HL-60/S4 treated with phorbol 12-myristate 13-acetate at 8.2 ng/mL for 4 days and 3 days (cell line): ENCODE results near the gene DNAH8.

Experiments
- in situ Hi-C: fragments of 300-500 bp; cut with MboI; formaldehyde crosslinking; loops from 2 replicates; pipeline ENCODE4 v1.15.0; 2022; ENCODE audit warnings: low sequenced_read_pairs

The DNAH8 gene

GRCh38 chr6:39003072-39003471 lies 288.0 kb downstream of the DNAH8 start:
- in situ Hi-C loops: no loop called here

GRCh38 chr6:39003492-39003891 lies 288.4 kb downstream of the DNAH8 start:
- in situ Hi-C loops: no loop called here

DNA sequence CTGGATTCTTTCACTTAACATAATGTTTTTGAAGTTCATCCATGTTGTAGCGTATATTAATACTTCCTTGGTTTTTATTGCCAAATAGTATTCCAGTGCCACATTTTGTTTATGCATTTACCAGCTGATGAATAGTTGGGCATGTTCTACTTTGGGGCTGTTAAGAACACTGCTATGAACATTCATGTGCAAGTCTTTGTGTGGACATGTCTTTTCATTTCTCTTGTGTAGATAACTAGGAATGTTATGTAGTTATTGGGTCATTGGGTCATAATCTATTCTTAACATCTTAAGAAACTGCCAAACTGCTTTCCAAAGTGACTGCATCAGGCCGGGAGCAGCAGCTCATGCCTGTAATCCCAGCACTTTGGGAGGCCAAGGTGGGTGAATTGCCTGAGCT lies 289.7 kb downstream of the DNAH8 start:
- in situ Hi-C loops: no loop called here

DNA sequence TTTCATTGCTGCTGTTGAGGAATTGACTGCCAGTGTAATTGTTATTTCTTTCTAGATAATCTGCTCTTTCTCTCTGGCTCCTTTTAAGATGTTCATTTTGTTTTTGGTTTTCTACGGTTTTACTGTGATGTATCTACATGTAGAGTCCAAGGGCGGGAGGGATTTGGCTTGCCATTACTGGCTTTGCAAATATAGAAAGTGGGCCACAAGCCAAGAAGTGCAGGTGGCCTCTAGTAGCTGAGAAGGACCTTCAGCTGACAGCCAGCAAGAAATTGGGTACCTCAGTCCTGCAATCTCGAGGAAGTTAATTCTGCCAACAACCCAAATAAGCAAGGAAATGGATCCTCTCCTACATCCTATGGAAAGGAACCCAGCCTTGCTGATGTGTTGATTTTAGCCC lies 290.7 kb downstream of the DNAH8 start:
- in situ Hi-C loops: no loop called here

DNA sequence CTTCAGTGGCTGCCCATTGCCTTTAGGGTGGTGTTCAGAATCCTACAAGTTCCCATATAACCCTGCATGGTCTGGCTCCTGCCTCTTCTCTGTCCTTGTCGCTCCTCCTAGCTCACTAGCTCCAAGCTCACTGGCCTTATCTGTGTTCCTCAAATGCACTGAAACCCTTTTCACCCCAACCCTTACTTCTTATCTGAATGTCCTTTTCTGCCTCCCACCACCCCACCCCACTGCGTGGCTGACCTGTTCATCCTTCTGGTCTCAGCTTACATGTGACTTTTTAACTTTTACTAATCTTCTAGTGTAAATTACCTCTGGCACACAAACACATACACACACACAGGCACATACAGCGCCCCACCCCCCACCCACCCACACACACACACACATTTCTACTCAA lies 292.5 kb downstream of the DNAH8 start:
- in situ Hi-C loops: no loop called here

DNA sequence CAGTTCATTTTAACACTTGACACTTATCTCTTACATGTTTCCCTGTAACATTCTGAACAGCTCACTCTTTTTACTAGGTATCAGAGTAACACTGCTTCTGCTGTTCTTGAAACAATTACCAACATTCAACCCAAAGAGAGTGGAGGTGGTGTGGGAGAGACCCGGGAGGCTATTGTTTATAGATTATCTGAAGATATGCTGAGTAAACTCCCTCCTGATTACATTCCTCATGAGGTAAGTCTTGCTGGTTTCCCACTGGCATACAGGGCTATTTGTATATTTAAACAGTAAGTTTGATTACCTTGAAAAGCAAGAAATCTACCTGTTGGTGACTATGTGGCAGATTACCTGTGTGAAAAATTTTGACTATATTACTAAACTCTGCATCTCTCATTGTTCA lies 293.6 kb downstream of the DNAH8 start:
- in situ Hi-C loops: no loop called here

DNA sequence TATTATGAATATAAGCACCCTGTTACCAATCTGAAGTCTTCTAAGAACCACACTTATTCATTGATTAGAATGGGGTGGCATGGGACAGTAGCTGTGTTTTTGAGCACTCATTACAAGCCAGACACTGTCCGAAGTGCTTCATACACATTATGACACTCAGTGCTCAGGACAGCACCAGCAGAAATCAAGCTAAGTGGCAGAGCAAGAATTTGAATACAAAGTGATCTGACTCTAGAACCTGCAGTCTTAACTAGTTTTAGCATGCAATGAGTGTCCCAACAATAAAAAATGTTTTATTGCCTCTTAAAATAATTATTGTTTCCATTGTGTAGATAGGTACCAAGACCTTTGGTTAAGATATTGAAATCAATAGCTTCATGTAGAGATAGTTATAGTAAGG lies 294.4 kb downstream of the DNAH8 start:
- in situ Hi-C loops: no loop called here

DNA sequence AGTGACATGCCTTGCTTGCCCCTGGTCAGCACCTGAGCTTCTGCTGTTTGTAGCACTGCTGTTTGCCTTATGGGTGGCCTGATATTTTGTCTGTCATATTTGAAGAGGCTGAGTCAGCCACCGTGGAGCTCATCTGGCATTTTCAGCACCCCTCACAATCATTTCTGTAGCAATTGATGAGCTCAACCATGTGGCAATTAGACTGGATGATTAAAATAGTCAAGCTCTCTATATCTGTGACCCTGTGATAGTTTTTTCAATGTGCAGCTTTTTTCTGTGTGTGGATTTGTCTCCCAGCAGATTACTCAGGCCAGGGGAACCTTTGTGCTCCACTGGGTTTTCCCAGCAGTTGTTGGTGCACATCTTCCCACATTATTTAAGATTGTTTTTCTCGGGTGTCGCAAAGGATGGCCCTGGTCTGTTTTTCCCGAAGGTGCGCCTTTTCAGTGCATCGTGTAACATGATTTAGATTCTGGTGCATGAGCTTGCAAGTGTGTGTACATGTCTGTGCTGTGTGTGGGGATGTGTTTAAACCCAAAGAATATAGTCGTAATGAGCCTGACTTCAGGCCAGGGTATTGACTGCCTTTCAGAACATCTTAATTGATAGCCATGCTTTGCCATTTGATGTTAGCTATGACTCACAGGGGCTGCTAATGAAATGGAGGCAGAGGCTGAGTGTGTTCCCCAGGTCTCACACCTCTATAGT lies 301.9 kb downstream of the DNAH8 start:
- in situ Hi-C loops: no loop called here

- in situ Hi-C loops: no loop called here
Measured at GRCh38 chr6:39017547-39017880, 302.4 kb downstream of the DNAH8 start.

- in situ Hi-C loops: no loop called here
Measured at GRCh38 chr6:39018103-39018502, 303.0 kb downstream of the DNAH8 start.

DNA sequence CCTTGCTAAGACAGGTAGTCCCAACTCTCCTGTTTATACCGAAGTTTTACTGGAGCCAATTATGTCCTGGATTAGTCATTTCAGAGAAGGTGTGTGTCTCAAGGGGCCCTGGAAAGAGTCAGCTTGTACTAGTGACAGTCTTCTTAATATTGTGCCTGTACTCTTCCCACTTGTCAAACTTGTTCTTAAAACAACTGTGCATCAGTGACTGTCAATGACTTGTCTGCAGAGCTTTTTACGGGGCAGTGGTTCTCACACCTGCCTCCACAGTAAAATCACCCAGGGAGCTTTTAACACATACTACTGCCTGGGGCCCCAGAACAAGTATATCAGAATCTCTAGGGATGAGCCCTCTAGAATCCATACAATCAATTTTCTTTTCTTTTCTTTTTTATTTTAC lies 305.0 kb downstream of the DNAH8 start:
- in situ Hi-C loops: no loop called here

DNA sequence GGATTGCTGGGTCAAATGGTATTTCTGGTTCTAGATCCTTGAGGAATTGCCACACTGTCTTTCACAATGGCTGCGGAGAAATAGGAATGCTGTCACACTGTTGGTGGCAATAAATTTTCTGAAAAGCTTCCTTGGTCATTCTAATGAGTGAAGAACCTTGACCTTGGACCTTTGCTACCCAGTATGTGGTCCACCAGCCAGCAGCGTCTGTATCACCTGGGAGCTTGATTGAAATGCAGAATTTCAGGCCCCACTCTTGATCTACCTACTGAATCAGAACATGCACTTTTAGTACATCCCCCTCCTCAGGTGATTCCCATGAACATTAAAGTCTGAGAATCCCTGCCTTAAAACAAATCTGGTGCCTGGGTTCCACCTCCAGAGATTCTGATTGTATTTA lies 305.9 kb downstream of the DNAH8 start:
- in situ Hi-C loops: no loop called here

DNA sequence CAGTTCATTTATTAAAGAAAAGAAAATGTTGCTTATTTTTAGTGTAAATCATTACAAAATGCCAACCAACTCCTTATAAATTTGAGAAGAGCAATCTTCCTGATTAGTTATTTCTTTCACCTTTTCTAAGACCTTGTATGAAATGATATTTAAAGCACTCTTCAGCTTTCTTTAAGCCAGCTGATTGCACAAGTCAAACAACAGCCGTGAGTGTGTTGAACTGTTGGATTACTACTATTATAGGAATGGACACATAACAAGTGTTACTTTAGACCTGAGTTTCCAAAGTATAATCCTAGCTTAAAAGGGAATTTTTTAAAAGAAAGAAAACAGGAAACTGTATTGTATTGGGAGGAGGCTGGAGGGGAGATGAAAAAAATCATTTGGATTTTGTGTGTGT lies 306.7 kb downstream of the DNAH8 start:
- in situ Hi-C loops: no loop called here

- in situ Hi-C loops: no loop called here
Measured at GRCh38 chr6:39026175-39026574, 311.1 kb downstream of the DNAH8 start.

- in situ Hi-C loops: no loop called here
Measured at GRCh38 chr6:39029156-39030011, 314.3 kb downstream of the DNAH8 start.

GRCh38 chr6:39035681-39036080 lies 320.6 kb downstream of the DNAH8 start:
- in situ Hi-C loops: no loop called here

DNA sequence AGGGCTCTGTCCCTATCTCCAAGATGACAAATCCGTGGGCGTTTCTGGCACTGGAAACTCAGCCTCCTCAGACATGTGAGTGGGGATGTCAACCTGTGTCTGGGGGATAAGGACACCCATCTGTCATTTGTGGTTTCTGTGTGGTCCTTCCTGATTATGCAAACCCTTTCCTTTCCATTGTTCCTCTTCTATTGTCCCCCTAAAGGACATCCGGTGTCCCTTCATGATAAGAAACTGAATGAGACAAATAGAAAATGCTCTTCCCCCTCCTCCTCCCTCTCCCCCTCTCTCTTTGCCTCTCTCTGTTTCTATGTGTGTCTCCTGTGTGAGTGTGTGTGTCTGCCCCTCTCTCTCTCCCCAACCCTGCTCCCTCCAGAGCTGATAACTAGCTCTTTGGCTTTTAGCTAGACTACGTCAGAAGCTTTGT lies 322.0 kb downstream of the DNAH8 start:
- in situ Hi-C loops: no loop called here

DNA sequence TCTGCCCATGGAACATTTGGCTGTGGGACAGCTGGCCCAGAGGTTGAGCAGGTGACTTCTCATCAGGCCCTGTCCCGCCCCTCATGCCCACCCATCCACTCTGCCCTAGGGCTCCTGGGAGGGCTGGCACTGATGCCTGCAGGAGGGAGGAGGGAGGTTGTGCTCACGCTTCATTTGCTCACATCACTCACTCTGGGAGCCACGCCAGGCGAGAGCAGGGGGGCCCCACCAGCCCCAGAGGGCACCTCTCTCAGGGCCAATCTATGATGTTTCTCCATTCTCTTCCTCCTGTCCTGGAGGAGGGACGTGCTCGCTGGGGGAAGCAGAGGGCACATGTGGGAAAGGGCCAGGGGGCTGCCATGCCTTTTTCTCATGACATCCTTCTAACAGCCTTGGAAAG lies 322.6 kb downstream of the DNAH8 start:
- in situ Hi-C loops: no loop called here

DNA sequence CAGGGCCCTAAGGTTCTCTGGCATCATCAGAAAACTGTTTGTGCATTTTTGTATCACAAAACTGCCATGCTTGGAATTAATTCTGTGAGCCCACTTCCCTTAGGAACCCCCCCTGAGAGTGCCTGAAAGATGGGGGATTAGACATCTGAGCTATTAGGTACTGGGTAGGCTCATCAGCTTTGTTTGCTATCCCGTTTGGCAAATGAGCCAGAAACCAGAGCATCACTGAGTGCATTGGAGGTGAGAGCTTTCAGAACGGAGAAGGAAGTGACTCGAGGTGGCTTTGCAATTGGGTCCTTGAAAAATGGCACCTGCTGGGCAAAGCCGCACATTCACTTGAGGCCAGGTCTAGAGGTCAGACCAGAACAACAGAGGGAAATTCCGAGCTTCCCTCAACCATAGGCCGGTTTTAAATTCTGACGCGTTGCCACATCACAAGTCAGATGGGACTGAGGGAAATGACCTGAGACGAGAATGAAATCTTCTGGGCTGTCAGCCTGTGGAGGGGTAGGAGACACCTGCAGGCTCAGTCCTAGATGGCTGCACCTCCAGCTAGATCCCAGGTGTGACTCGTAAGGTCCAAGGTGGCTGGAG lies 325.1 kb downstream of the DNAH8 start:
- in situ Hi-C loops: no loop called here

DNA sequence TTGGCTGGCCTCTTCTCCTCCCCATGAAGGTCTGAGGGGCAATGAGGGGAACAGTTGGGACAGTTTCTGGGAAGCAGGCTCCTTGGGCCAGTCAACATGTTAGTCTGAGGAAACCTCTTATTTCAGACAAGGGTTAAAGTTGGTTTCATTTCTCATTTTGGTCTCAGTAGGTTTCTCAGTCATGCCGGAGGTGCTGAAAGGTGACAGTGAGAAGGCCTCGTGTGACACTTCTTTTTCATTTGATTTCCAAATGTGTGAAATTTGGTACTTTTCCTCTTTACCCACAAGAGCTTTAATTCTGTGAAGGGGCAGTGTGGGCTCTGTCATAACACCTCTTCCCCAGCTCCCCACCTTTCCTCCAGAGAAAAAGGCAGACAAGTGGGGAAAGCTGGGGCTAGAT lies 326.0 kb downstream of the DNAH8 start:
- in situ Hi-C loops: no loop called here

DNA sequence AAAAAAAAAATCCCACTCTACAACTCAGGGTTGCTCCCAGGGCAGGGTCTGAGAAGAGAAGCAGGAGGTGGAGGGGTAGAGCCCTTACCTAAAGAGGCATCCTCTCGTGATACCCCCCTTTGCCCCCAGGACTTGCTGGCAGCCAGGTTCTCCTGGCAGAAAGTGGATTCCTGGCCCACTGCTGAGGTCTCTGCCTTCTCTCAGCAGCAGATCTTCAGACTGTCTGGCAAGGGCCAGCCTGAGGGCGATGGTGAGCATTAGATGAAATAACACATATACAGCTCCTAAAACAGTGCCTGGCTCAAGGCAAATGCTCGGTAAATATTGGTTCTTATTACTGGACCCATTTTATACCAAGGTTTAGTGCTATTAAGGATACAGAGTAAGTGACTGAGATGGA lies 328.7 kb downstream of the DNAH8 start:
- in situ Hi-C loops: no loop called here

DNA sequence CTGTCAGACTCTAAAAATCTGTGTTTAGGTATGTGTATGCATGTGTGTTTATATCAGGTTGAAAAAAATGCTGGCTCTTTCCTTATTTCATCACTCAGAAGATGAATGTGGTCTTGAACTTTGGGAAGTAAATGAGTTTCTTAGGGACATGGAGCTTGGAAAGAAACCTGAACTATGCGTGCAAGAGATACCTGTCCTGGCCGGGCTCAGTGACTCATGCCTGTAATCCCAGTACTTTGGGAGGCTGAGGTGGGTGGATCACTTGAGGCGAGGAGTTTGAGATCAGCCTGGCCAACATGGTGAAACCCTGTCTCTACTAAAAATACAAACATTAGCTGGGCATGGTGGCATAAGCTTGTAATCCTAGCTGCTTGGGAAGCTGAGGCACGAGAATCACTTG lies 329.1 kb downstream of the DNAH8 start:
- in situ Hi-C loops: no loop called here
